ENCODE results near the gene HACD2. TPM values are rescaled to one million over a fixed set of nuclear protein-coding genes. Genes with fewer than 3 reads are reported as not detected.

HACD2 gene
- total RNA-seq = 25.4 and 33.4 TPM in 2 replicates

GRCh38 chr3:123584988-123585937, at the start of gene HACD2:
Gene HACD2, minus strand, starts transcription at chr3:123585053. Its CDS starts 26 bp downstream, at chr3:123585027.

GRCh38 chr3:123448536-123449101, 136.2 kb downstream of the HACD2 start, which contains the start of gene ADCY5:
Gene ADCY5, minus strand, starts transcription at chr3:123449090. Its CDS starts 545 bp downstream, at chr3:123448545.

Other genes starting within 250 kb of the HACD2 start
- under 0.01 TPM in 1 of 2 replicates, not detected in the other for gene ADCY5, start 136.0 kb downstream of the HACD2 start, total RNA-seq